Measurements from ENCODE around the gene TMEM38A. TPM values are rescaled to one million over a fixed set of nuclear protein-coding genes. Genes with fewer than 3 reads are reported as not detected.
"Not testable (repeated sequence)": the region's sequence is repeated elsewhere in the genome, so short reads cannot be mapped to it uniquely, and the experiment has no call there.

Gene TMEM38A
- total RNA-seq, 4 donors from 2014 or later = 3.5 to 5.0 TPM; not detected in 2

- no peak overlapping the region for H3K4me3 ChIP-seq
- TF ChIP-seq CTCF (IDR thresholded peaks at IDR 0.05) (no peak), POLR2A (IDR thresholded peaks at IDR 0.05) (no peak)
- DNase-seq = no peak
- no peaks in the 10 kb centered on the region for H3K36me3 ChIP-seq
- no peak overlapping the region for H3K27ac ChIP-seq
- intact Hi-C loops (cut with DNase I; ENCODE audit: low total_unique reads) = no loop called here
- no peaks in the 10 kb centered on the region for H3K27me3 ChIP-seq
- H3K9me3 ChIP-seq = no peaks in the 10 kb centered on the region
- no peaks in the 10 kb centered on the region for H3K4me1 ChIP-seq
These were observed 66.0 kb downstream of the TMEM38A start for GRCh38 chr19:16726916-16727315.

DNA sequence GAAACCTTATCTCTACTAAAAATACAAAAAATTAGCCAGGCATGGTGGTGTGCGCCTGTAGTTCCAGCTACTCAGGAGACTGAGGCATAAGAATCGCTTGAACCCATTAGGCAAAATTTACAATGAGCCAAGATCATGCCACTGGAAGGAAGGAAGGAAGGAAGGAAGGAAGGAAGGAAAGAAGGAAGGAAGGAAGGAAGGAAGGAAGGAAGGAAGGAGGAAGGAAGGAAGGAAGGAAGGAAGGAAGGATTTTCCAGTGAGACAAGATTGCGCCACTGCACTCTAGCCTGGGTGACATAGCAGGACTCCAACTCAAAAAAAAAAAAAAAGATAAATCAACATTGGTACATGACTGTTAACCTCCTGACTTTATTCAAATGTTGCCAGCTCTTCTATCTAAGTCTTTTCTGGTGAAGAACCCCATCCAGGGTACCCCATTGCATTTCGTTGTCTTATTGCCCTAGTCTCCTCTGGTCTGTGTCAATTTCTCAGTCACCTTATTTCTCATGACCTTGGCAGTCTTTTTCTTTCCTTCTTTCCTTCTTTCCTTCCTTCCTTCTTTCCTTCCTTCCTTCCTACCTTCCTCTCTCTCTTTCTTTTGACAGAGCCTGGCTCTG, 74.8 kb downstream of the TMEM38A start:
- H3K36me3 ChIP-seq; H3K4me3 ChIP-seq; H3K9me3 ChIP-seq; H3K4me1 ChIP-seq; intact Hi-C loops (cut with DNase I; ENCODE audit: low total_unique reads); H3K27ac ChIP-seq; DNase-seq; H3K27me3 ChIP-seq: not testable (repeated sequence)

GRCh38 chr19:16736709-16737108, 75.8 kb downstream of the TMEM38A start:
- Histone ChIP-seq H3K27ac (no peak overlapping the region), H3K4me3 (no peak overlapping the region), H3K36me3 (no peaks in the 10 kb centered on the region), H3K4me1 (no peaks in the 10 kb centered on the region), H3K27me3 (no peaks in the 10 kb centered on the region), H3K9me3 (no peaks in the 10 kb centered on the region)
- intact Hi-C loops (cut with DNase I; ENCODE audit: low total_unique reads) = no loop called here
- TF ChIP-seq POLR2A (IDR thresholded peaks at IDR 0.05) (no peak), CTCF (IDR thresholded peaks at IDR 0.05) (no peak)
- no peak for DNase-seq

DNA sequence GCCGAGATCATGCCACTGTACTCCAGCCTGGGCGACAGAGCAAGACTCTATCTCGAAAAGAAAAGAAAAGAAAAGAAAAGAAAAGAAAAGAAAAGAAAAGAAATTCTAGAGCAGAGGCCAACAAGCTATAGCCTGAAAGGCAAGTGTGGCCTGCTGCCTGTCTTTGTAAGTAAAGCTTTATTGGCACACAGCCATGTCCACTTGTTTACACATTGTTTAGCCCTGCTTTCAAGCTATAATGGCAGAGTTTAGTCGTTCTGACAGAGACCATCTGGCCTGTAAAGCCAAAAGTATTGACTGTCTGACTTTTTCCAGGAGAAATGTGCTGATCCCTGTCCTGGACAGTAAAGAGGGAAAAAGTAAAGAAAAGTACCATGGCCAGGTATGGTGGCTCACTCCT, 77.0 kb downstream of the TMEM38A start:
- no peak overlapping the region for H3K4me3 ChIP-seq
- TF ChIP-seq POLR2A (IDR thresholded peaks at IDR 0.05) (no peak), CTCF (IDR thresholded peaks at IDR 0.05) (no peak)
- H3K27ac ChIP-seq = no peak overlapping the region
- no peaks in the 10 kb centered on the region for H3K27me3 ChIP-seq
- no peaks in the 10 kb centered on the region for H3K36me3 ChIP-seq
- H3K9me3 ChIP-seq = no peaks in the 10 kb centered on the region
- H3K4me1 ChIP-seq = no peaks in the 10 kb centered on the region
- DNase-seq = no peak
- intact Hi-C loops (cut with DNase I; ENCODE audit: low total_unique reads) = no loop called here

DNA sequence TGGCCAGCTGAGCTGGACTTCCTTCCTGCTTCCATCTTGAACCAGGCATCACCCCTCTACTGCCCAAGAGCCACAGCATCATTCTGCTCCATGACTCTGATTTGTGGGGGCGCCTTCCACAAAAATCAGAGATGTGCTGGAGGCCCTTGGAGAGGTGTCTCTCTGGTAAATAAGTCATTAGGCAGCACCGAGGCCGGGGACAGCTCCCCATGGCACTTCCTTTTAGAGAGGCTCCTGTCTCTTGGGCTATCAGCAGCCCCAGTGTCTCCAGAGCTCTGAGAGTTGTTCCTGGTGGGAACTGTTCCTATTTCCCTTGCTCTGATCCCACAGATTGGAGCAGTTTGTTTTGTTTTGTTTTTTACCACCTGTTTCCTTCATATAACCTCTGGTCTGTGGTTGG, 78.6 kb downstream of the TMEM38A start:
- no peak for DNase-seq
- H3K9me3 ChIP-seq = no peaks in the 10 kb centered on the region
- H3K4me3 ChIP-seq = no peak overlapping the region
- no peaks in the 10 kb centered on the region for H3K27me3 ChIP-seq
- TF ChIP-seq CTCF (IDR thresholded peaks at IDR 0.05) = no peak
- no peak for TF ChIP-seq POLR2A (IDR thresholded peaks at IDR 0.05)
- no peak overlapping the region for H3K27ac ChIP-seq
- H3K4me1 ChIP-seq = no peaks in the 10 kb centered on the region
- no peaks in the 10 kb centered on the region for H3K36me3 ChIP-seq
- intact Hi-C loops (cut with DNase I; ENCODE audit: low total_unique reads) = no loop called here

Small RNA genes lying within 50 kb of the gene (small RNA-seq; reads per million reads assigned to genes)
- gene AC008737.2 = not detected

Other genes with a start within 250 kb of the TMEM38A start
- 10 to 100 TPM; 18.8 to 67.2 (median 39.6) TPM for gene EPS15L1, start 189.2 kb upstream of the TMEM38A start, total RNA-seq
- not detected for gene CALR3, start 165.0 kb upstream of the TMEM38A start, total RNA-seq
- gene C19orf44, start 164.7 kb upstream of the TMEM38A start, total RNA-seq = 10 to 100 TPM in 1 of 4 donors, 1 to 10 TPM in 2, under 1 TPM in 1; 0.26 to 11.9 (median 7.5) TPM
- gene CHERP, start 118.7 kb upstream of the TMEM38A start, total RNA-seq = 10 to 100 TPM in 1 of 4 donors, 1 to 10 TPM in 3; 1.8 to 47.9 (median 7.8) TPM
- gene SLC35E1, start 88.7 kb upstream of the TMEM38A start, total RNA-seq = 10 to 100 TPM; 10.2 to 39.8 (median 19.8) TPM
- gene MED26, start 32.9 kb upstream of the TMEM38A start, total RNA-seq = 10 to 100 TPM in 1 of 4 donors, 1 to 10 TPM in 3; 1.5 to 13.5 (median 3.6) TPM
- 100 to 1,000 TPM in 1 of 4 donors, 10 to 100 TPM in 3; 26.6 to 144 (median 85.0) TPM for gene SMIM7, start 995 bp upstream of the TMEM38A start, total RNA-seq
- gene NWD1, start 58.7 kb downstream of the TMEM38A start, total RNA-seq = 1 to 10 TPM in 1 of 4 donors, under 1 TPM in 2, not detected in 1; under 0.01 to 2.6 (median 0.21) TPM
- 100 to 1,000 TPM in 2 of 4 donors, 10 to 100 TPM in 2; 21.2 to 149 (median 92.3) TPM for gene SIN3B, start 168.3 kb downstream of the TMEM38A start, total RNA-seq
- gene F2RL3, start 227.9 kb downstream of the TMEM38A start, total RNA-seq = 10 to 100 TPM in 1 of 4 donors, 1 to 10 TPM in 2, under 1 TPM in 1; 0.07 to 20.0 (median 6.3) TPM

All from uterus (tissue), 4 donors.